GM18519 (cell line): ENCODE results near the gene ARHGEF10L.

Source experiments
- ATAC-seq: cut with Tn5 transposase; IDR thresholded peaks from one replicate; pipeline ENCODE4 v1.9.1; 2021; ENCODE audit warnings: mild to moderate bottlenecking, moderate library complexity; ENCODE audit not compliant: unreplicated experiment, low FRiP score

ARHGEF10L gene

DNA sequence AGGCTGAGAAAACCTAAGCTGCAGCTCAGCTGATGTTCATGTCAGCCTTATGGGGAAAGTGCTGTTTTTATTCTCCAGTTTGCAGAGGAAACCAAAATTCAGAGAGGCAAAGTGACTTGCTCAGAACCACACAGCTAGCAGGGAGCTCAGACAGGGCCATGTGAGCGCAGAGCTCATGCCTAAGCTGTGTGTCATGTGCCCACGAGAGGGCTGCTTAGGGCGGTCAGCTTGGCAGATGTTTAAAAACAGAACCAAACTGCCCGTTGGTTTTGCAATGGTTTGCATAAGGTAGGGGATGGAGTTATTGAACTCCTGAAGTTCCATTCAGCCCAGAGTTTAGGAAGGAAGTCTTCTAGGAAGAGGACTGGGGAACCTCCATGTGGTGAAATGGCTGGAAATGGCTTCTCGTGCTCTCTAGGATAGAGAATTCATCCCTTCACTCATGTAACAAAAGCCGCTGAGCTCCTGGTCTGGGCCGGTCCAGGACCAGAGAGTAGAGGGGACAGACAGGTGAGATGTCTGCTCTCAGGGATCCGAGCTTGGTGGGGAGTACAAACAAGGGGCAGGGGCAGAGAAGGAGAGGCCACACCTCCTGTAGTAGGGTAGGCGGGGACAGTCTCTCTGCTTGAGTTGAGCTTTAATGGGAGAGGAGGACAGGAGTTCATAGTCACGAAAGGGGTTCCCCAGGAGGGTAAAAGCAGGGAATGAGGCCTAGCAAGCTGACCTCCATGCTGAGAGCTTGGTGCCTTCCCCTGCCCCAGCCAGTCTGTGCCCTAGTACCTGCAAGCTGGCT is 46.9 kb downstream of the ARHGEF10L start:
- ATAC-seq: no peak

DNA sequence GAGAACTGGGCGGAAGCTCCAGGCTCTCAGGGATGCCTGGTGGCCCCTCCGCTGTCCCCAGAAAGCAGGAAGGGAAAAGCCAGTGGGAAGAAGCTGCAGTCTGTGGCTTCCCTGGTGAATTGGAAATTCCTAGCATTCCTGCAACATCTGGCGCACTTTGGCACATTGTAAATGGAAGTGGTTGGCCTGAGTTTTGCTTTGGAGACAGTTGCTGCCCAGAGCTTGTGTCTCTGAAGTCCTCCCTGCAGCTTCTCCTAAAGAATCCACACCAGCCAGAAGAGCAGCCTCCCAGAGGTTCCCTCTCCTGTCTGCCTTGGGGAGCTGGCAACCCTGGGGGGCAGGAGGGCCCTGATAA is 48.2 kb downstream of the ARHGEF10L start:
- ATAC-seq: no peak

DNA sequence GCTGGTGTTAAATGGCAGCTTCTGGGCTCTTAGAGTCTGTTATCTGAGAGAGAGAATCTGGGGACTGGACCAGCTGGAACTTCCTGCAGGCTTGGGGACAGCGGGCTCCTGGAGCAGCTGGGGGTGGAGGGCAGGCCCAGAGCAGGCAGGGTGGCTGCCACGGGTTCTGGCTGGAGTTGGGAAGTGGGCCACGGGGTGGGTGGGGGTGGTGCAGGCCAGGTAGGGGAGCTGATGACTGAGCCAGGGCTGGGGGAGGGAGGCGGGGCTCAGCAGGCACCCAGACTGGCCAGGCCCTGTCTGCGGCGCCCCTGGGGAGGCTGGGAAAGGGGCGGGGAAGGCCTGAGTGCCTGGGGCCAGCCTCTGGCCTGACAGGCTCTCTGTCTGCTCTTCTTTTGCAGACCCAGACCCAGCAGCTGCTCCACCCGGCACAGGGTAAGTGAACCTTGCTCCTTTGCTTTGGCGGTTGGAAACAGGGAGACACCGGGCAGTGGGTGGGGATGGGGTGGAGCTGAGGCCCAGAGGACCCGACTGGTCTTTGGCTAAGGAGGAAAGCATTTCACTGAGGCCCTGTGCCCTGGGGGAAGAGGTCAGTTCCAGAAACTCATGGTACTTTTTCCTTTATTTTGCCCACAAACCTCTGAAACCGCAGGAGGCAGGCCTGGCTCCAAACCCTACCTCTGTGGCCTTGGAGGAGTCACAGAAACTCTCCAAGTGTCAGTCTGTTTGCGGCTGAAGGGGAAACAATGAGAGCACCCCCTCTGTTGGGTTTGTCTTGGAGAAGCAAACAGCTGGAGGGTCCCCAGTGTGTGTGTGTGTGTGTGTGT is 48.8 kb downstream of the ARHGEF10L start:
- ATAC-seq: no peak

DNA sequence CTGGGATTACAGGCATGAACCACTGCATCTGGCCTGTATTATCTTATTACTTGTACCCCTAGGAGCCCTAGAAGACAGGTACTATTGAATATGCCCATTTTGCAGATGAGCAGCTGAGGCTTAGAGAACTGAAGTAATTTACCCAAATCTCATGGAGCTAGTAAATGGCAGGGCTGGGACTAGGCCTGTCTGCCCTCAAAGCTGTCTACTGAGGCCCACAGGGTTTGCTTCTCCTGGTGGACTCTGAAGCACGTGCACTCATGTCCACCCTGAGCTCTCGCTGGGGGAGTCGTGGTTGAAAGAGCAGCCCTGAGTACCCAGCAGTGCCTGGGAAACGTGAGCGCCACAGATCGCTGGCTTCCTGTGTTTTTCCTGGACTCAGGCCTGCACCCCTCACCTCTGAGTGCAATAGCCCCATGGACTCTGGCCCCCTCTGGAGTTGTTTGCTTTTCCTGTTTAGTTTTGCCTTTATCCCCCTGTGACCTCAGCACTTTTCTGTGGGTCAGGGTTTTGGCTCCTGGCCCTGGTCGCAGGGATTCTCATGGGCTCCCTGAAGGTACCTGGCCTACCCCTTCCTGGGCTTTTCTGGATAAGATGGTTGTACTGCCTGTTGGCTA is 52.4 kb downstream of the ARHGEF10L start:
- ATAC-seq: no peak

DNA sequence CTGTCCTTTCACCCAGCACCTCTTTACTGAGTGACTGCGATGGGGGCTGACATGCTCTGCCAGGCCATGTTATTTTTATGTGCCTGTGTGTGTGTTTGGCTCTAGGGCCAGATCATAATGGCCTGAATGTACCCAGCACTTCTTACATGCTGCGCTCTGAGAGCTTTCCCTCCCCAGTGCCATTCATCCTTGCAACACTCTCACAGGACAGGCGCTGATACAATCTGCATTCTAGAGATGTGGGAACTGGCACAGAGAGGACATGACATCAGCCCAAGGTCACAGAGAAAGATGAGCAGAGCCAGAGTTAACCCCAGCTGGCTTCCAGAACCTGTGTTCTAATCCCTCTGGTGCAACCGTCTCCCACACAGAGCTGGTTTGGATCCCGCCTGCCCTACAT is 54.5 kb downstream of the ARHGEF10L start:
- ATAC-seq: no peak

DNA sequence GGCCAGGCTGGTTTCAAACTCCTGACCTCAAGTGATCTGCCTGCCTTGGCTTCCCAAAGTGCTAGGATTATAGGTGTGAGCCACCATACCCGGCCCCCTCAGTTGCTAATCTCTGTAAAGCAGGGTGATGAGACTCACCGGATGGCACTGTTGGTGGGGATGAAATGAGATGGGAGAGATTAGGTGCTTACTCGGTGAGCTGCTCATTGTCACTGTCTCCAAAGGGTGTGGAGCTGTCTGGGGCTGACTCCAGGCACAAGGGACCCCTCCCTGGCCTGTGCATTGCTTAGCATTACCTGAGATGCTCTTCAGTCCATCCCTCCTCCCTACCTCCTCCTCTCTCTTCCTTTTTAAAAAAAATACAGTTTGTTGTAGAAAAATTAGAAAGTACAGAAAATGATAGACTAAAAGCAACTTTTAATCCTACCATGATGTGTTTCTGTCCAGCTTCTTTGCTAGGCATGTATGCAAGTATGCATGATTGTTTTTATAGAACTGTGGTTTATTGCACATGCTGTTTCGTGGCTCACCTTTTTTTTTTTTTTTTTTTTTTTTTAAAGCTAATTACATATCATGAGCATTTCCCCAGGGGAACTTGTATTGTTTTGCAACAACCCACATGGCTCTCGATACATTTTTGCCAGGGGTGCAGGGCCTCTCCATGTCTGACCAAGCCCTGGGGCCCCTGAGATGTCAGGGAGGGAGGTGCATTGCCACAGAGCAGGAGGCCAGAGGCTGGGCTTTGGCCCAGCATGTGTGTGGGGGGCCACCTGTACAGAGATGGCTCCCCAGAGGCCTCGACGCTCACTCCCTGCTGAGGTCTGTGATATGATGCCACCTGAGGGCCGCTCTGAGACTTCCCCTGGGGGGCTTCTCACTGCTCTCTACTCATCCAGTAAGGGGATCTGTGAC is 55.4 kb downstream of the ARHGEF10L start:
- no peak for ATAC-seq

DNA sequence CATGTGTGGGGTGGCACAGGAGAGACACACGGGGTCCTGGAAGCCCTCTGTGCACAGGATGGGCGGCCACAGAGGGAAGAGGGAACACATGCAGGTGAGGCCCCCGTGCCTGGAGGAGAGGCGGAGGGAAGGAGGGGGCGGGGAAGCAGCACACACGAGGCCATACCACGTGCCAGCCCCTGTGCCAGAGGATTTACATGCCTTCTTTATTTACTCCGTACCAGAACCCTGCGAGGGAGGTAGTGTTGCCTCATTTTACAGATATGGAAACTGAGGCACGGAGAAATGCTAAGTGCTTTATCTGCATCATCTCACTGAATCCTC is 56.1 kb downstream of the ARHGEF10L start:
- ATAC-seq: no peak

DNA sequence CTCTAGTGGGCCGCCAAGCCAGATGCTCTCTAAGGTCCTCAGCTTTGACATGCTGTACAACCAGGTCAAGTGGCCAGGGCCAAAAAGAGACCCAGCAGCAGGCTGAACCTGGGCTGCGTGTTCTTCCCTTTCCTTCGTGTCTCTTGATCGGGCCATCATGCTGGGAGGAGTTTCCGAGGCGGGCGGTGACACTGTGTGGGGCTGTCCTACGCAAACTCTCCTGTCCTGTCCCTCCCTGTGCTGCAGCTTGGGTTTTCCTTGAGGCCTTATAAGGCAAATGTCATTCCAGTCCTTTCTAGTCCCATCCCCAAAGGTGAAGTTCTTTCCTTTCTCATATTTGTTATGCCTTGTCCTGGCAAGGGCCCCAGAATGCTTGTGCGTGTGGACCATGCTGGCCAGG is 56.7 kb downstream of the ARHGEF10L start:
- ATAC-seq: no peak

DNA sequence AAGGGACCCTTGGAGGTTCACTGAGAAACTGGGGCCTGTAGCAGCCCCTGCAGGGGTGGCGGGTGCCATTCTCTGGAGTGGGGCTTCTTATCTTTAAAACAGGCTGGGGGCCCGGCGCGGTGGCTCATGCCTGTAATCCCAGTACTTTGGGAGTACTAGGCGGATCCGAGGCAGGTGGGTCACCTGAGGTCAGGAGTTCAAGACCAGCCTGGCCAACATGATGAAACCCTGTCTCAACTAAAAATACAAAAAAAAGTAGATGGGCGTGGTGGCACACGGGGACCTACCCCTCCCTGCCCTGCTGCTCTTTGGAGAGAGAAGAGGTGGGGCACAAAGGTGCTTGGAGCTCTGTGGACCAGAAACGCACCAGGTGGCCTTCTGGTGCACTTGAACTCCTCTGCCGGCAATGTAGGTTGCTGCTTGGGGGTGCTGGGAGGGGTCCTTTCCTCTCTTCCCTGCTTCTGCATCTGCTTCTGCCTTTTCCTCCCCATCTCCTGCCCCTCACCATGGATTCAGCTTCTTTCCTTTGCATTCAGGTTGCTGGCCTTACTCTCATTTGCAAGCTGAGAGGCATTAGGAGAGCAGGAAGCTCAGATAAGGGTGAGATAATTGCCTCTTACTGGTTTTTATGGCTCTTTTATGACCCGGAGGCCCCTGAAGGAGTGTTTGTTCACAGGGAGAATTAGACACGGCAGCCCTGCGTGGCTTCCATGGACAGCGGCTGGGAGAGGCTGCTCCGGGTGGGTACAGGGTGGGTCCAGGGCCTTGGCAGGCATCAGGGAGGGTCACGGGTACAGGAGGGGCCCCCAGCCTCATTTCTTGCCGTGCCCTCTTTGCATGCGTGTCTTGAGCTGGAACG is 57.4 kb downstream of the ARHGEF10L start:
- no peak for ATAC-seq

DNA sequence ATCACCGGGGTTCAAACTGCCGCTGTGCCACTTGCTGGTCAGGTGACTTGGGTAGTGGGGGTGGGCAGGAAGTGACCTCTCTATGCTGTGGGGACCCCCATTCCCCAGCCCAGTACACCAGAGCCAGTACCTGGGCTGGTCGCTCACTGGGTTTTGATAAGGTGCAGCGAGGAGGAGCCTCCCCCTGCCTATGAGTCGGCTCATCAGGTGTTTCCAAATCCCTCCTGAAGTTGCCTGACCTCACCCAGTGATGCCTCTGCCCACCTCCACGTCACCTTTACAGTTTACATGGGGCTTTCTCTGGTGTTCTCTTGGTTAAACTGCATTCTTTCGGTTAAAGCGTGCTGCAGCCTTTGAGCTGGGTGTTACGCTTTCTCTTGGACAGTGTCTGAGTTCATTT is 58.2 kb downstream of the ARHGEF10L start:
- no peak for ATAC-seq

DNA sequence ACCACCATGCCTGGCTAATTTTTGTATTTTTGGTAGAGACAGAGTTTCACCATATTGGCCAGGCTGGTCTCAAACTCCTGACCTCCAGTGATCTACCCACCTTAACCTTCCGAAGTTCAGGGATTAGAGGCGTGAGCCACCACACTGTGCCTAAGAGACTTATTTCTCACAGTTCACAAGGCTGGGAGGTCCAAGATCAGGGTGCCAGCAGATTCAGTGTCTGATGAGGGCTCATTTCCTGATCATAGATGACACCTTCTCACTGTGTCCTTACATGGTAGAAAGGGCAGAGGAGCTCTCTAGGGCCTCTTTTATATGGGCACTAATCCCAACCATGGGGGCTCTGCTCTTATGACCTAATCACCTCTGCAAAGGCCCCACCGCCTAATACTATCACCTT is 58.8 kb downstream of the ARHGEF10L start:
- no peak for ATAC-seq

DNA sequence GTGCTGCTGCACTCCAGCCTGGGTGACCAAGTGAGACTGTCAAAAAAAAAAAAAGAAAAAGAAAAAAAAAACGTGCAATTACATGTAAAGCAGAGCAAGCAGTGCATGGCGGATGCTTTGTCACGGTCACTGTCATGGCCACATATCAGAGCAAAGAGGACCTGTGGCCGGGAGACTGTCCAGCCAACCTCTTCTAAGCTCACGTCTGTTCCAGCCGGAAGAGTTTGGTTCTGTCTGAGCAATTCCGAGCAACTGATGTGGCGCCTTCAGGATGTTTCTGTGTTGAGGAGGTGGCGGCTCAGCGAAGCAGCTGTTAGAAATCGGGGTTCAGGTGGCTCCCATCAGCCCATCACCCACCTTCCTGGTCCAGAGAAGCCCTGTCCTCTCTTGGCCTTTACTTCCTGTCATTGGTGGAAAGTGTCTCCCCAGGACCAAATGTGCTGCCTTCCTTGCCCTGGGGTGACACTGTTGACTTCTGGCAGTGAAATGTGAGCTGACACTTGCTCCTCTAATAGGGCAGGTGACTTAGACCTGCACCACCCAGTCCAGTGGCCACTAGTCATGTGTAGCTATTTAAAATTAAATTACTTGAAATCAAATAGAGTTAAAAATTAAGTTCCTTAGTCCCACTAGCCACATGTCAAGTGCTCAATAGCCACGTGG is 59.9 kb downstream of the ARHGEF10L start:
- no peak for ATAC-seq

DNA sequence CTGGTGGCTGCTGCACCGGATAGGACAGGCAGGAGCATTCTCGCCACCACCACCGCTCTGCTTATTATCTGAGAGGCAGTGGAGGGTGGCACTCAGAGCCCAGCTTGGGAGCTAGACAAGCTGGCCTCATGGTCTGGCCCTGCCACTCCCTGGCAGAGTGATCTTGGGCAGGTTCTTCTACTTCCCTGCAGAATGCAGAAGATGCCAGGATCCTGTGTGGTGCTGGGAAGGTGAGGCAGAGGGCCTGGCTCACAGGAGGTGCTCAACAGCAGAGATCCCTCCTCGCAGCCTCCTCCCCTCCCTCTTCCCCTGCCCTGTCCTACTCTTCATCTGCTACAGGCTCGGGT is 60.4 kb downstream of the ARHGEF10L start:
- no peak for ATAC-seq

DNA sequence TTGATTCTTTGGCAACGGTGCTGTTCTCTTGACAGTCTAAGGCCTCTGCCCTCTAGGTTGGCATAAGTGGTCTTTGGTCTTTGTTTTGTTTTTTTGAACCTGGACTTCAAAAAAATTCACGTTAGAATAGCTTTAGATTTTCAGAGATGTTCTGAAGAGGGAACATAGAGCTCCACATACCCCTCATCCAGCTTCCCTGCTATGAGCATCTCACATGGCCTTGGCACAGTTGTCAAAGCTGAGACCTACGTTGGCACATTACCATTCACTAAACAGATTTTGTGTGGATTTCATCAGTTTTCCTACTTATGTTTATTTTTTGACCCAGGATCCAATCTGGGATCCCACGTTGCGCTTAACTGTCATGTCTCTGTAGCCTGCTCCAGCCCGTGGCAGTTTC is 60.8 kb downstream of the ARHGEF10L start:
- ATAC-seq: no peak

DNA sequence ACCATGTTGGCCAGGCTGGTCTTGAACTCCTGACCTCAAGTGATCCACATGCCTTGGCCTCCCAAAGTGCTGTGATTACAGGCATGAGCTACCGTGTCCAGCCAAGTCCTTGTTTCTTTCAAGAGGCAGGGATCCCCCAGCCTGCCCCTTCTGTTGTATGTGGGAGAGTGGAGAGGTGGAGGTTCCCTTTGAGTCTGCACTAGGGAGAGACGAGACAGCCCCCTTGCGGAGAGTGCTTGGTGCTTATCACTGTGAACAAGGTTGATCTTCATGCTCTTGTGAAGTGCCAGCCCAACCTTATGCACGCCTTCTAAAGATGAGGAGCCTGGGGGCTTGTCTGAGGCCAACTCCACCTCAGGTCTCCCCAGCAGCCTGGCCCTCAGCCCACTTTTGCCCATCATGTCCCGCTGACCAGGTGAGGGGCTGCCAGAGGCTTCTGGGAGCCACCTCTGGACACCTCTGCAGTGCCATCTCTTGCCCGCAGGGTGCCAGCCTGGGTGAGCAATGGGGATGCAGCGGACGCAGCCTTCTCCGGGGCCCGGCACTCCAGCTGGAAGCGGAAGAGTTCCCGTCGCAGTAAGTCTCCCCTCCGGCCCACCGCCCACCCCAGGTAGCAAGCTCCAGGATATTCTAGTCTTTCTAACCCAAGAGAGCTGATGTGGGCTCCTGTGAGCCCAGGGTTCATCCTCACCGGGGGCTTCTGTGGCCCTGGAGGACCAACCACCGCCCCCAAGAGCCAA is 62.3 kb downstream of the ARHGEF10L start:
- no peak for ATAC-seq

DNA sequence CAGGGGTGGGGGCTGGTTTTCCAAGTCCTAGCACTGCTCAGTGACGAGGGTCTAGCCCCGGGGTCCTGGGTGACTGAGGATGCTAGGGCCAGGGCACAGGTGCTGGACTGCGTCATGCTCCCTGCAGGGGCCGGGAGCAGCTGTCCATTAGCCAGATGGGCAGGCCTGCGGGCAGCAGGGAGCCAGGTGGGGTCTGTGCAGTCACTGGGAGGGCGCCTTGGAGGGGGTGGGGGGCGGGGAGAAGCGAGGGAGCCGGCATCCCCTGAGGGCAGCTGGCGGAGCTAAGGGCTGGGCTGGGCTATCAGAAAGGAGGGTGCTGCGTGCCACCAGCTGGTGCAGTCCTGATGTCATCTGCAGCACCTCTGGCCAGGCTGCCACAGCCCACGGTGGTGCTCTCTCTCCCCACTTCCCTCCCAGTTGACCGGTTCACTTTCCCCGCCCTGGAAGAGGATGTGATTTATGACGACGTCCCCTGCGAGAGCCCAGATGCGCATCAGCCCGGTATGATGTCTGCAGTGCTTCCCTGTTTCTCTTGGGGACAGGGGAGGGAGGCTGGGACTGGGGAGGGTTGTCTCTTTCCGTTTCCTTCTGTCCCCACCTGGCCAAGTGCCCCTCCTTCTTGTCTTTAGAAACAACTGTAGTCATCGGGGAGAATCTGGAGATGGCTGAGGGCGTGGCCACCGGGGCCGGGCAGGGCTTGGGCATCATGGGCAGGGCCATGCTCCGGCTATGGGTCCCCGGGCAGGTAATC is 63.8 kb downstream of the ARHGEF10L start:
- no peak for ATAC-seq

DNA sequence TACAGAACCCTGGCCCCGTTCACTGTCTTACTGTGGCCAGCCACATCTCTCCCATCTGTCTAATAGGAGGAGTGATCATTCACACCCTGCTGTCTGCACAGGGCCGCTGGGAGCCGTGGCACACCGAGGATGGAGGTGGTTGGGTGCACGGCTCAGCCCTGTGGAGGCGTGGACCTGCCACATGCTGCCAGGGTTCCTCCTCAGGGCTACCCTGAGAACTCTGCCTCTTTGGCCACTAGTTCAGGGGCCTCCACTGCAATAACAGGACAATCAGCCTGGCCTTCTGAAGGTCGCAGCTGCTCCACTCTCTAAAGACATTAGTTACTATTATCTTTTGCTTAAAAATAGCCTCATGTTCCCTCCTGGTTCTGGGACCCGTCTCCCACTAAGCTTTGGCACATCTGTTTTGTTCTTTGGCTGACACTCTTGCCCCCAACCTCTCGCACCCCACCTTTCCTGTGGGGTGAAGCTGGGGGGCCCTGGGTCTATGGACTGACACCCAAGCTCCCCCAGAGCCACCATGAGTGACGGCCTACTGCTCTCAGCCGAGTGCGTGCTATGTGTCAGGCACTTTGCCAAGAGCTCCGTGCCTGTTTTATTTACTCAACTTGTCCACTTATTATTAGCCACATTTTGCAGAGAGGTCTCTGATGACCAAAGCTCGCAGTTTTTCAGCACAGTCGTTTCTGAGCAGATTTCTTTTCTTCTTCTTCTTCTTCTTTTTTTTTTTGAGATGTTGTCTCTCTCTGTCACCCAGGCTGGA is 66.3 kb downstream of the ARHGEF10L start:
- ATAC-seq: no peak
